Liver (tissue), 9 donors: ENCODE measurements around the gene PRCD. TPM values are rescaled to one million over a fixed set of nuclear protein-coding genes. Genes with fewer than 3 reads are reported as not detected.
A peak's percentile ranks its signal among the peaks of the same experiment; 100 is the strongest.

Source experiments
- DNase-seq: peaks from one replicate; pipeline ENCODE4 v3.0.0-alpha.2; 2017; ENCODE audit warnings: low spot score
- H3K27ac ChIP-seq, 2 donors: one replicate each; pipeline ENCODE4 v1.7.0; 2013; ENCODE audit warnings: inconsistent platforms in 2 of 2, low read length in 2 of 2, control low read depth in 1 of 2, low read depth in 1 of 2, mild to moderate bottlenecking in 1 of 2
- H3K27me3 ChIP-seq, 4 donors: one replicate each; pipeline versions ENCODE4 v1.6.1 to v1.7.0; 2013; ENCODE audit warnings: low read length in 3 of 4, inconsistent platforms in 1 of 4, mild to moderate bottlenecking in 1 of 4, moderate library complexity in 1 of 4; ENCODE audit not compliant: control insufficient read depth in 4 of 4, insufficient read depth in 4 of 4
- H3K36me3 ChIP-seq, 4 donors: one replicate each; pipeline versions ENCODE4 v1.6.1 to v1.7.0; 2013; ENCODE audit warnings: low read length in 3 of 4, mild to moderate bottlenecking in 3 of 4, low read depth in 1 of 4, moderate library complexity in 1 of 4; ENCODE audit not compliant: control insufficient read depth in 4 of 4, insufficient read depth in 3 of 4
- H3K4me1 ChIP-seq, 4 donors: one replicate each; pipeline versions ENCODE4 v1.6.1 to v1.7.0; 2013; ENCODE audit warnings: low read length in 3 of 4, mild to moderate bottlenecking in 3 of 4, moderate library complexity in 1 of 4; ENCODE audit not compliant: control insufficient read depth in 4 of 4, insufficient read depth in 4 of 4
- H3K4me3 ChIP-seq, 3 donors: one replicate each; pipeline versions ENCODE4 v1.6.1 to v1.7.0; 2013; ENCODE audit warnings: low read length in 3 of 3, control low read depth in 1 of 3, low read depth in 1 of 3, mild to moderate bottlenecking in 1 of 3
- H3K9ac ChIP-seq, 2 donors: one replicate each; pipeline ENCODE4 v1.7.0; 2013; ENCODE audit warnings: low read length in 2 of 2, mild to moderate bottlenecking in 2 of 2, moderate library complexity in 2 of 2, control low read depth in 1 of 2, low read depth in 1 of 2
- H3K9me3 ChIP-seq, 4 donors: one replicate each; pipeline versions ENCODE4 v1.6.1 to v1.7.0; 2013; ENCODE audit warnings: low read length in 3 of 4; ENCODE audit not compliant: control insufficient read depth in 4 of 4
- ATF3 ChIP-seq: IDR thresholded peaks from 2 replicates; pipeline ENCODE4 v1.6.1; 2016; ENCODE audit warnings: antibody characterized with exemption
- EGR1 ChIP-seq, 2 donors: IDR thresholded peaks; 2 replicates each; pipeline ENCODE4 v1.6.1; 2016 to 2018; ENCODE audit warnings: antibody characterized with exemption in 2 of 2, low read depth in 2 of 2
- FOXA1 ChIP-seq: IDR thresholded peaks from 2 replicates; pipeline ENCODE4 v1.6.1; 2016; ENCODE audit warnings: antibody characterized with exemption
- FOXA2 ChIP-seq: IDR thresholded peaks from 2 replicates; pipeline ENCODE4 v1.6.1; 2016; ENCODE audit warnings: antibody characterized with exemption
- GABPA ChIP-seq, 2 donors: IDR thresholded peaks in 1 of 2; conservative IDR thresholded peaks in 1 of 2; 2 replicates each; pipeline ENCODE4 v1.6.1; 2016; ENCODE audit warnings: antibody characterized with exemption in 2 of 2, mild to moderate bottlenecking in 1 of 2, moderate library complexity in 1 of 2
- HNF4A ChIP-seq, 2 donors: conservative IDR thresholded peaks; 2 replicates each; pipeline ENCODE4 v1.6.1; 2016; ENCODE audit warnings: antibody characterized with exemption in 2 of 2, mild to moderate bottlenecking in 2 of 2
- HNF4G ChIP-seq: IDR thresholded peaks from 2 replicates; pipeline ENCODE4 v1.6.1; 2016; ENCODE audit warnings: antibody characterized with exemption
- JUND ChIP-seq, 2 donors: IDR thresholded peaks; 2 replicates each; pipeline ENCODE4 v1.6.1; 2016; ENCODE audit warnings: antibody characterized with exemption in 2 of 2
- NR2F2 ChIP-seq: IDR thresholded peaks from 2 replicates; pipeline ENCODE4 v1.6.1; 2016; ENCODE audit warnings: antibody characterized with exemption
- RAD21 ChIP-seq, 2 donors: IDR thresholded peaks; 2 replicates each; pipeline ENCODE4 v1.6.1; 2016; ENCODE audit warnings: antibody characterized with exemption in 2 of 2, mild to moderate bottlenecking in 2 of 2
- REST ChIP-seq: IDR thresholded peaks from 2 replicates; pipeline ENCODE4 v1.6.1; 2016; ENCODE audit warnings: antibody characterized with exemption, mild to moderate bottlenecking
- RXRA ChIP-seq, 2 donors: IDR thresholded peaks; 2 replicates each; pipeline ENCODE4 v1.6.1; 2017 to 2018; ENCODE audit warnings: antibody characterized with exemption in 2 of 2, mild to moderate bottlenecking in 1 of 2
- SP1 ChIP-seq: IDR thresholded peaks from 2 replicates; pipeline ENCODE4 v1.6.1; 2018; ENCODE audit warnings: antibody characterized with exemption, mild to moderate bottlenecking
- TAF1 ChIP-seq: conservative IDR thresholded peaks from 2 replicates; pipeline ENCODE4 v1.6.1; 2016; ENCODE audit warnings: antibody characterized with exemption, mild to moderate bottlenecking
- YY1 ChIP-seq: IDR thresholded peaks from 2 replicates; pipeline ENCODE4 v1.6.1; 2016; ENCODE audit warnings: antibody characterized with exemption, mild to moderate bottlenecking
- WGBS: extraction: QIAGEN DNeasy Blood & Tissue Kit; methylation state at CpG from one replicate; pipeline ENCODE4 v1.1.7; 2013; 5-methylcytosine and 5-hydroxymethylcytosine counted together
- polyA plus RNA-seq, 2 donors: library from polyadenylated mRNA; stranded (reverse) in 1 of 2; unstranded in 1 of 2; fragments of 200-250 nt in 1 of 2; fragments of >200 nt in 1 of 2; fragmentation: Nextera tagmentation in 1 of 2; extraction: Ambion mirVana in 1 of 2; gene quantifications; one replicate each; pipeline versions ENCODE4 v1.2.1 to v1.2.3, GENCODE V29; 2013 to 2015
- total RNA-seq, 2 donors: library from RNA; depleted of rRNA; stranded (reverse); fragments of >200 nt; gene quantifications; one replicate each; pipeline ENCODE4 v1.2.3, GENCODE V29; 2014
- TF ChIP-seq, protein P1 (sequence below): fragments of 150-350 bp; IDR thresholded peaks from 2 replicates; pipeline ENCODE4 v1.5.1; 2017; ENCODE audit warnings: improper control_type of control experiment, low read depth, low read length; ENCODE audit not compliant: missing input control
- TF ChIP-seq, protein P2 (sequence below): IDR thresholded peaks from 2 replicates; pipeline ENCODE4 v1.6.1; 2016; ENCODE audit warnings: antibody characterized with exemption
- TF ChIP-seq, protein P3 (sequence below): IDR thresholded peaks from 2 replicates; pipeline ENCODE4 v1.6.1; 2016; ENCODE audit warnings: antibody characterized with exemption
- donor health status: healthy.
- donor health status: healthy.
- donor health status: healthy.
- donor health status: healthy.
- donor health status: healthy.

PRCD gene, protein sequence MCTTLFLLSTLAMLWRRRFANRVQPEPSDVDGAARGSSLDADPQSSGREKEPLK
- total RNA-seq: 1 to 10 TPM in 1 of 2 donors, under 1 TPM in 1; 0.75 to 1.0 TPM
- polyA plus RNA-seq: under 1 TPM in 1 of 2 donors, not detected in 1; 0.63 TPM

GRCh38 chr17:76539631-76540271 lies at the start of gene PRCD:
Gene PRCD, plus strand, starts transcription at chr17:76540044. Its CDS starts 98 bp downstream, at chr17:76540142.
- WGBS: 86% methylated on average over 22 of the region's 22 CpGs
- no peaks in the 10 kb centered on the region for H3K9me3 ChIP-seq
- H3K27me3 ChIP-seq: no peaks in the 10 kb centered on the region
- H3K4me3 ChIP-seq: peak within 1 kb of the TSS in 2 of 3 donors; percentile 9 to 14
- H3K27ac ChIP-seq: no peak within 1 kb of the TSS
- H3K4me1 ChIP-seq: peaks cover 7 to 21% (median 13%) of the 10 kb centered on the region in 4 donors
- no peak for DNase-seq
- H3K9ac ChIP-seq: no peak within 1 kb of the TSS
- H3K36me3 ChIP-seq: no peaks in the 10 kb centered on the region
- TF ChIP-seq FOXA2 (no peak), EGR1 (IDR thresholded peaks at IDR 0.05; ENCODE audit: low read depth in 2 of 2) (no peak), HNF4A (conservative IDR thresholded peaks at IDR 0.05) (no peak), YY1 (no peak), HNF4G (no peak), GABPA (IDR thresholded peaks at IDR 0.05 in 1 of 2, conservative IDR thresholded peaks at IDR 0.05 in 1 of 2) (no peak), RAD21 (IDR thresholded peaks at IDR 0.05) (no peak), JUND (IDR thresholded peaks at IDR 0.05) (no peak), REST (no peak), FOXA1 (no peak), TAF1 (no peak), RXRA (IDR thresholded peaks at IDR 0.05) (no peak), ATF3 (no peak), SP1 (no peak), NR2F2 (no peak)
- TF ChIP-seq, protein P1, sequence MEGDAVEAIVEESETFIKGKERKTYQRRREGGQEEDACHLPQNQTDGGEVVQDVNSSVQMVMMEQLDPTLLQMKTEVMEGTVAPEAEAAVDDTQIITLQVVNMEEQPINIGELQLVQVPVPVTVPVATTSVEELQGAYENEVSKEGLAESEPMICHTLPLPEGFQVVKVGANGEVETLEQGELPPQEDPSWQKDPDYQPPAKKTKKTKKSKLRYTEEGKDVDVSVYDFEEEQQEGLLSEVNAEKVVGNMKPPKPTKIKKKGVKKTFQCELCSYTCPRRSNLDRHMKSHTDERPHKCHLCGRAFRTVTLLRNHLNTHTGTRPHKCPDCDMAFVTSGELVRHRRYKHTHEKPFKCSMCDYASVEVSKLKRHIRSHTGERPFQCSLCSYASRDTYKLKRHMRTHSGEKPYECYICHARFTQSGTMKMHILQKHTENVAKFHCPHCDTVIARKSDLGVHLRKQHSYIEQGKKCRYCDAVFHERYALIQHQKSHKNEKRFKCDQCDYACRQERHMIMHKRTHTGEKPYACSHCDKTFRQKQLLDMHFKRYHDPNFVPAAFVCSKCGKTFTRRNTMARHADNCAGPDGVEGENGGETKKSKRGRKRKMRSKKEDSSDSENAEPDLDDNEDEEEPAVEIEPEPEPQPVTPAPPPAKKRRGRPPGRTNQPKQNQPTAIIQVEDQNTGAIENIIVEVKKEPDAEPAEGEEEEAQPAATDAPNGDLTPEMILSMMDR: no peak
- TF ChIP-seq, protein P2, sequence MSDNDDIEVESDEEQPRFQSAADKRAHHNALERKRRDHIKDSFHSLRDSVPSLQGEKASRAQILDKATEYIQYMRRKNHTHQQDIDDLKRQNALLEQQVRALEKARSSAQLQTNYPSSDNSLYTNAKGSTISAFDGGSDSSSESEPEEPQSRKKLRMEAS: no peak
- TF ChIP-seq, protein P3, sequence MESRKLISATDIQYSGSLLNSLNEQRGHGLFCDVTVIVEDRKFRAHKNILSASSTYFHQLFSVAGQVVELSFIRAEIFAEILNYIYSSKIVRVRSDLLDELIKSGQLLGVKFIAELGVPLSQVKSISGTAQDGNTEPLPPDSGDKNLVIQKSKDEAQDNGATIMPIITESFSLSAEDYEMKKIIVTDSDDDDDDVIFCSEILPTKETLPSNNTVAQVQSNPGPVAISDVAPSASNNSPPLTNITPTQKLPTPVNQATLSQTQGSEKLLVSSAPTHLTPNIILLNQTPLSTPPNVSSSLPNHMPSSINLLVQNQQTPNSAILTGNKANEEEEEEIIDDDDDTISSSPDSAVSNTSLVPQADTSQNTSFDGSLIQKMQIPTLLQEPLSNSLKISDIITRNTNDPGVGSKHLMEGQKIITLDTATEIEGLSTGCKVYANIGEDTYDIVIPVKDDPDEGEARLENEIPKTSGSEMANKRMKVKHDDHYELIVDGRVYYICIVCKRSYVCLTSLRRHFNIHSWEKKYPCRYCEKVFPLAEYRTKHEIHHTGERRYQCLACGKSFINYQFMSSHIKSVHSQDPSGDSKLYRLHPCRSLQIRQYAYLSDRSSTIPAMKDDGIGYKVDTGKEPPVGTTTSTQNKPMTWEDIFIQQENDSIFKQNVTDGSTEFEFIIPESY: no peak
